ENCODE results near the gene ITGB1. TPM values are rescaled to one million over a fixed set of nuclear protein-coding genes. Genes with fewer than 3 reads are reported as not detected.

Gene ITGB1
- total RNA-seq, 1 donor from 2014 or later = 87.4 TPM

- intact Hi-C loops (cut with micrococcal nuclease) = no loop called here
- no peak overlapping the region for H3K4me3 Mint-ChIP-seq
- H3K27me3 Mint-ChIP-seq = no peaks in the 10 kb centered on the region
- no peak for ATAC-seq (ENCODE audit: low read depth)
- no peak for DNase-seq
- POLR2A ChIA-PET = no interaction called here
- CTCF ChIA-PET = no interaction called here
- H3K36me3 Mint-ChIP-seq (ENCODE audit: low read depth) = peaks cover 25% of the 10 kb centered on the region
- H3K9me3 Mint-ChIP-seq = no peaks in the 10 kb centered on the region
- peaks cover 2% of the 10 kb centered on the region for H3K4me1 Mint-ChIP-seq
- H3K27ac Mint-ChIP-seq = no peak overlapping the region
- TF ChIP-seq, protein P1, sequence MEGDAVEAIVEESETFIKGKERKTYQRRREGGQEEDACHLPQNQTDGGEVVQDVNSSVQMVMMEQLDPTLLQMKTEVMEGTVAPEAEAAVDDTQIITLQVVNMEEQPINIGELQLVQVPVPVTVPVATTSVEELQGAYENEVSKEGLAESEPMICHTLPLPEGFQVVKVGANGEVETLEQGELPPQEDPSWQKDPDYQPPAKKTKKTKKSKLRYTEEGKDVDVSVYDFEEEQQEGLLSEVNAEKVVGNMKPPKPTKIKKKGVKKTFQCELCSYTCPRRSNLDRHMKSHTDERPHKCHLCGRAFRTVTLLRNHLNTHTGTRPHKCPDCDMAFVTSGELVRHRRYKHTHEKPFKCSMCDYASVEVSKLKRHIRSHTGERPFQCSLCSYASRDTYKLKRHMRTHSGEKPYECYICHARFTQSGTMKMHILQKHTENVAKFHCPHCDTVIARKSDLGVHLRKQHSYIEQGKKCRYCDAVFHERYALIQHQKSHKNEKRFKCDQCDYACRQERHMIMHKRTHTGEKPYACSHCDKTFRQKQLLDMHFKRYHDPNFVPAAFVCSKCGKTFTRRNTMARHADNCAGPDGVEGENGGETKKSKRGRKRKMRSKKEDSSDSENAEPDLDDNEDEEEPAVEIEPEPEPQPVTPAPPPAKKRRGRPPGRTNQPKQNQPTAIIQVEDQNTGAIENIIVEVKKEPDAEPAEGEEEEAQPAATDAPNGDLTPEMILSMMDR (IDR thresholded peaks at IDR 0.05) = no peak
Measured at GRCh38 chr10:32893916-32894664, 63.9 kb downstream of the ITGB1 start.

- H3K9me3 Mint-ChIP-seq = no peaks in the 10 kb centered on the region
Measured at GRCh38 chr10:32893434-32893833, 64.6 kb downstream of the ITGB1 start.

GRCh38 chr10:32891261-32891660, 66.8 kb downstream of the ITGB1 start:
- ChIA-PET CTCF (no interaction called here), POLR2A (no interaction called here)
- Mint-ChIP-seq H3K9me3 (no peaks in the 10 kb centered on the region), H3K4me1 (peaks cover 2% of the 10 kb centered on the region), H3K36me3 (ENCODE audit: low read depth) (peaks cover 3% of the 10 kb centered on the region), H3K4me3 (no peak overlapping the region), H3K27ac (no peak overlapping the region), H3K27me3 (no peaks in the 10 kb centered on the region)
- ATAC-seq (ENCODE audit: low read depth) (no peak), DNase-seq (no peak)
- TF ChIP-seq, protein P1 (IDR thresholded peaks at IDR 0.05) = no peak
- intact Hi-C loops (cut with micrococcal nuclease) = no loop called here

More at GRCh38 chr10:32893434-32893833, 64.6 kb downstream of the ITGB1 start:
- Mint-ChIP-seq H3K27me3 (no peaks in the 10 kb centered on the region), H3K4me3 (no peak overlapping the region), H3K36me3 (ENCODE audit: low read depth) (peaks cover 25% of the 10 kb centered on the region), H3K27ac (no peak overlapping the region), H3K4me1 (peaks cover 2% of the 10 kb centered on the region)
- DNase-seq (no peak), ATAC-seq (ENCODE audit: low read depth) (no peak)
- CTCF ChIA-PET = no interaction called here
- POLR2A ChIA-PET = no interaction called here
- TF ChIP-seq, protein P1 (IDR thresholded peaks at IDR 0.05) = no peak
- intact Hi-C loops (cut with micrococcal nuclease) = no loop called here

GRCh38 chr10:32890444-32890843, 67.6 kb downstream of the ITGB1 start:
- no peak for DNase-seq
- H3K36me3 Mint-ChIP-seq (ENCODE audit: low read depth) = no peaks in the 10 kb centered on the region
- ATAC-seq (ENCODE audit: low read depth) = no peak
- TF ChIP-seq, protein P1 (IDR thresholded peaks at IDR 0.05) = no peak
- H3K27ac Mint-ChIP-seq = no peak overlapping the region
- ChIA-PET CTCF (no interaction called here), POLR2A (no interaction called here)
- intact Hi-C loops (cut with micrococcal nuclease) = no loop called here
- H3K4me3 Mint-ChIP-seq = no peak overlapping the region
- peaks cover 2% of the 10 kb centered on the region for H3K4me1 Mint-ChIP-seq
- H3K9me3 Mint-ChIP-seq = no peaks in the 10 kb centered on the region
- no peaks in the 10 kb centered on the region for H3K27me3 Mint-ChIP-seq

GRCh38 chr10:32889631-32890212, 68.3 kb downstream of the ITGB1 start:
- CTCF ChIA-PET = no interaction called here
- no peak overlapping the region for H3K4me3 Mint-ChIP-seq
- ATAC-seq (ENCODE audit: low read depth) = no peak

More at GRCh38 chr10:32889631-32890212, 68.3 kb downstream of the ITGB1 start:
- POLR2A ChIA-PET = no interaction called here
- H3K27me3 Mint-ChIP-seq = no peaks in the 10 kb centered on the region
- no peak for DNase-seq
- no peak overlapping the region for H3K27ac Mint-ChIP-seq
- H3K9me3 Mint-ChIP-seq = no peaks in the 10 kb centered on the region
- H3K36me3 Mint-ChIP-seq (ENCODE audit: low read depth) = no peaks in the 10 kb centered on the region
- intact Hi-C loops (cut with micrococcal nuclease) = no loop called here
- H3K4me1 Mint-ChIP-seq = peaks cover 2% of the 10 kb centered on the region
- TF ChIP-seq, protein P1 (IDR thresholded peaks at IDR 0.05) = no peak

Measured in activated B cell treated with CpG ODN at 0.5 μM for 24 hours (primary cell).